Stomach (tissue), 4 donors: Measurements from ENCODE around the gene TIMM17A.

Source experiments
- EP300 ChIP-seq: sonication (generic); formaldehyde crosslinking; IDR thresholded peaks from one replicate; pipeline ENCODE4 v1.6.1; 2017; ENCODE audit warnings: antibody characterized with exemption
- POLR2A ChIP-seq, 4 donors: fragments of 450-650 bp; IDR thresholded peaks; one replicate each; pipeline ENCODE4 v1.6.1; 2016; ENCODE audit warnings: antibody characterized with exemption in 4 of 4, control low read depth in 2 of 4, mild to moderate bottlenecking in 1 of 4, moderate library complexity in 1 of 4
- TF ChIP-seq, protein P1 (sequence below), 7 experiments: fragments of 450-650 bp in 4 of 7; fragments of 200-600 bp in 3 of 7; sonication (generic) in 3 of 7; IDR thresholded peaks; one replicate each; pipeline ENCODE4 v1.5.1; 2016 to 2019; ENCODE audit warnings: antibody characterized with exemption in 7 of 7, control low read depth in 2 of 7, mild to moderate bottlenecking in 1 of 7

DNA sequence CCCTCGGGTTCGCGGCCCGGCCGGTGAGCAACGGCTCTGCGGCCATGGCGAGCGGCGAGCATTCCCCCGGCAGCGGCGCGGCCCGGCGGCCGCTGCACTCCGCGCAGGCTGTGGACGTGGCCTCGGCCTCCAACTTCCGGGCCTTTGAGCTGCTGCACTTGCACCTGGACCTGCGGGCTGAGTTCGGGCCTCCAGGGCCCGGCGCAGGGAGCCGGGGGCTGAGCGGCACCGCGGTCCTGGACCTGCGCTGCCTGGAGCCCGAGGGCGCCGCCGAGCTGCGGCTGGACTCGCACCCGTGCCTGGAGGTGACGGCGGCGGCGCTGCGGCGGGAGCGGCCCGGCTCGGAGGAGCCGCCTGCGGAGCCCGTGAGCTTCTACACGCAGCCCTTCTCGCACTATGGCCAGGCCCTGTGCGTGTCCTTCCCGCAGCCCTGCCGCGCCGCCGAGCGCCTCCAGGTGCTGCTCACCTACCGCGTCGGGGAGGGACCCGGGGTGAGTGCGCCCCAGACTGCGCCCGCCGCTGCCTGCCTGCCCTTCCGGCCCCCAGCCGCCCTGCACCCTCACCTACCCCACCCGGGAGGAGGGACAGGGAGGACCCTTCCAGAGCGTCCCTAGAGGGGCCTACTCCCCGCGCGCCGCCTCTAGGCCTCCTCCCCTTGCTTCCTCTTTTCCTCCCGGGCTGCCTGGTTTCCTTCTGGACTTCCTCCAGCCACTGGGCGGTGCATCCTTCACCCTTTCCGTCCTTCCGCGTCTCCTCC, 27.5 kb downstream of the TIMM17A start, which contains the start of gene RNPEP:
- TF ChIP-seq, protein P1, sequence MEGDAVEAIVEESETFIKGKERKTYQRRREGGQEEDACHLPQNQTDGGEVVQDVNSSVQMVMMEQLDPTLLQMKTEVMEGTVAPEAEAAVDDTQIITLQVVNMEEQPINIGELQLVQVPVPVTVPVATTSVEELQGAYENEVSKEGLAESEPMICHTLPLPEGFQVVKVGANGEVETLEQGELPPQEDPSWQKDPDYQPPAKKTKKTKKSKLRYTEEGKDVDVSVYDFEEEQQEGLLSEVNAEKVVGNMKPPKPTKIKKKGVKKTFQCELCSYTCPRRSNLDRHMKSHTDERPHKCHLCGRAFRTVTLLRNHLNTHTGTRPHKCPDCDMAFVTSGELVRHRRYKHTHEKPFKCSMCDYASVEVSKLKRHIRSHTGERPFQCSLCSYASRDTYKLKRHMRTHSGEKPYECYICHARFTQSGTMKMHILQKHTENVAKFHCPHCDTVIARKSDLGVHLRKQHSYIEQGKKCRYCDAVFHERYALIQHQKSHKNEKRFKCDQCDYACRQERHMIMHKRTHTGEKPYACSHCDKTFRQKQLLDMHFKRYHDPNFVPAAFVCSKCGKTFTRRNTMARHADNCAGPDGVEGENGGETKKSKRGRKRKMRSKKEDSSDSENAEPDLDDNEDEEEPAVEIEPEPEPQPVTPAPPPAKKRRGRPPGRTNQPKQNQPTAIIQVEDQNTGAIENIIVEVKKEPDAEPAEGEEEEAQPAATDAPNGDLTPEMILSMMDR (IDR thresholded peaks at IDR 0.05) = peak in 1 of 7 experiments; percentile 6
- no peak for TF ChIP-seq POLR2A (IDR thresholded peaks at IDR 0.05)
- no peak for TF ChIP-seq EP300
